Pancreas (tissue), 10 donors: Measurements from ENCODE around the gene AHNAK. TPM values are rescaled to one million over a fixed set of nuclear protein-coding genes. Genes with fewer than 3 reads are reported as not detected.
"Not testable (repeated sequence)": the region's sequence is repeated elsewhere in the genome, so short reads cannot be mapped to it uniquely, and the experiment has no call there.

ENCODE experiments used
- ATAC-seq, 4 donors: fragments of 200-7000 bp; cut with Tn5 transposase; one replicate each; pipeline versions ENCODE4 v1.8.0 to v1.9.1; 2020; ENCODE audit warnings: mild to moderate bottlenecking in 4 of 4, moderate library complexity in 4 of 4
- DNase-seq, 6 donors: peaks; one replicate each; pipeline ENCODE4 v3.0.0-alpha.2; 2020
- FAIRE-seq: peaks from 2 replicates; lab custom pipeline; 2012; peaks lifted over from hg19 to GRCh38; lab: Jason Lieb, UNC
- H3K27ac ChIP-seq, 4 donors: fragments of 200-600 bp; sonication (generic); 1 replicate in 3 of 4; 2 replicates in 1 of 4; pipeline versions ENCODE4 v1.5.0 to v1.8.0; 2020
- H3K27me3 ChIP-seq, 4 donors: fragments of 200-600 bp; one replicate each; pipeline ENCODE4 v1.8.0; 2021
- H3K36me3 ChIP-seq, 3 donors: fragments of 200-600 bp; sonication (generic) in 1 of 3; one replicate each; pipeline versions ENCODE4 v1.5.0 to v1.8.0; 2020 to 2021
- H3K4me1 ChIP-seq, 3 donors: fragments of 200-600 bp; one replicate each; pipeline ENCODE4 v1.8.0; 2021
- H3K4me3 ChIP-seq, 4 donors: fragments of 200-600 bp; sonication (generic) in 2 of 4; one replicate each; pipeline versions ENCODE4 v1.5.0 to v1.8.0; 2020 to 2021
- H3K9me3 ChIP-seq, 4 donors: fragments of 200-600 bp; one replicate each; pipeline ENCODE4 v1.8.0; 2021
- WGBS, 2 donors: extraction: QIAGEN DNeasy Blood & Tissue Kit; methylation state at CpG; one replicate each; pipeline ENCODE4 v1.1.7; 2013; 5-methylcytosine and 5-hydroxymethylcytosine counted together
- intact Hi-C, 3 donors: fragments of 100-400 bp; cut with DNase I; formaldehyde crosslinking; loops; one replicate each; pipeline versions ENCODE4 v1.11.1 to v1.14.2; 2022
- polyA plus RNA-seq, 2 donors: library from polyadenylated mRNA; stranded (reverse); fragments of 200-250 nt; gene quantifications; one replicate each; pipeline ENCODE4 v1.2.3, GENCODE V29; 2013
- total RNA-seq, 6 donors: library from RNA; stranded (reverse); fragmentation: NEBNext Ultra II Directional in 4 of 6; extraction: Animal tissue kit (Norgen Biotek cat#: 25700) in 4 of 6; gene quantifications; one replicate each; pipeline versions ENCODE4 v1.2.1 to v1.2.4, GENCODE V29; 2021 to 2023
- TF ChIP-seq, protein P1 (sequence below), 4 donors: fragments of 200-600 bp; sonication (generic) in 3 of 4; IDR thresholded peaks; one replicate each; pipeline versions ENCODE4 v1.5.0 to v1.8.0; 2021; ENCODE audit warnings: antibody characterized with exemption in 4 of 4
- donor health status: healthy with polysubstance abuse.
- donor health status: DM: no; HTN: no; CAD: no; lungs with moderate emphysema.
- donor health status: DM: no; HTN: no; CAD: no.
- donor health status: control.
- donor health status: control.
- donor health status: Bipolar disorder and iron deficiency.
- donor health status: DM: yes; HTN: yes; CAD: no.
- donor health status: DM: no; HTN: no; CAD: no.
- donor health status: DM: no; HTN: no; CAD: no.
- donor health status: DM: yes; HTN: yes; CAD: no.

AHNAK gene
- total and polyA plus RNA-seq, 8 donors: 18.7 to 163 (median 66.8) TPM

DNA sequence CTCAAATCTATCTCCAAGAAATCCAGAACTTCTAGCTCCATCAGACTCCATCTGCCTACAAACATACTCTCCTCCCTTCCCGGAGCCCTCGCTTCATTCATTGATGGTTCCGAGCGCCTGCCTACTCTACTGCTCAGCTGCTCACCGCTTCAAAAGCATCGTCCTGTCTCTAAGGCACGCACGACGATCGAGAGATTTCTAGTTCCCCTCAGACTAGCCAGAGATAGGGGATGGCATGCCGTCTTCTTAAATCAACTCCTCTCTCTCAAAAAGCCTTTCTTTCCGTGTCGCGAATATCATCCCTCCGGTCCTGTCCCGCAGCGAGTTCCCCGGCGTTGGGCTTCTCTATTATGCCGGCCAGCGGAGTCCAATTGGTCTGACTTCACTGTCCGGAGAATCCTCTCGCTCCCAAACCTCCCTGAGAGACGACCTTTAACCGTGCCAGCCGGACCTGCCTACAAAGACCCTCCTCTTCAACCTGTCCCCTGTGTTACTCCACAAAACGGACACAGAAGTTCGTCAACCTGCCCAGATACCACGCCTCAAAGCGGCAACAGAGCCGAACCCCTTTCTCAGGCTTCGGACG lies 26.5 kb upstream of the AHNAK start:
- peak overlapping the region; percentile 57 to 78 (median 66) for H3K4me3 ChIP-seq
- no peaks in the 10 kb centered on the region for H3K9me3 ChIP-seq
- DNase-seq (peak in 1 of 6 donors; percentile 51), FAIRE-seq (no peak), ATAC-seq (peak in 3 of 4 donors; percentile 0 to 6 (median 2))
- TF ChIP-seq, protein P1, sequence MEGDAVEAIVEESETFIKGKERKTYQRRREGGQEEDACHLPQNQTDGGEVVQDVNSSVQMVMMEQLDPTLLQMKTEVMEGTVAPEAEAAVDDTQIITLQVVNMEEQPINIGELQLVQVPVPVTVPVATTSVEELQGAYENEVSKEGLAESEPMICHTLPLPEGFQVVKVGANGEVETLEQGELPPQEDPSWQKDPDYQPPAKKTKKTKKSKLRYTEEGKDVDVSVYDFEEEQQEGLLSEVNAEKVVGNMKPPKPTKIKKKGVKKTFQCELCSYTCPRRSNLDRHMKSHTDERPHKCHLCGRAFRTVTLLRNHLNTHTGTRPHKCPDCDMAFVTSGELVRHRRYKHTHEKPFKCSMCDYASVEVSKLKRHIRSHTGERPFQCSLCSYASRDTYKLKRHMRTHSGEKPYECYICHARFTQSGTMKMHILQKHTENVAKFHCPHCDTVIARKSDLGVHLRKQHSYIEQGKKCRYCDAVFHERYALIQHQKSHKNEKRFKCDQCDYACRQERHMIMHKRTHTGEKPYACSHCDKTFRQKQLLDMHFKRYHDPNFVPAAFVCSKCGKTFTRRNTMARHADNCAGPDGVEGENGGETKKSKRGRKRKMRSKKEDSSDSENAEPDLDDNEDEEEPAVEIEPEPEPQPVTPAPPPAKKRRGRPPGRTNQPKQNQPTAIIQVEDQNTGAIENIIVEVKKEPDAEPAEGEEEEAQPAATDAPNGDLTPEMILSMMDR (IDR thresholded peaks at IDR 0.05): no peak
- peaks cover 0 to 30% (median under 1%) of the 10 kb centered on the region in 3 donors for H3K36me3 ChIP-seq
- WGBS, 2 donors: 0% methylated on average over 33 of the region's 33 CpGs
- H3K27me3 ChIP-seq: no peaks in the 10 kb centered on the region
- peaks cover 6 to 13% (median 13%) of the 10 kb centered on the region in 3 donors for H3K4me1 ChIP-seq
- peak overlapping the region; percentile 12 to 76 (median 42) for H3K27ac ChIP-seq
- intact Hi-C loops: loop anchor here in 1 of 3 donors (2.0 kb wide), 1 partner anchor 16 kb away; no protein-coding TSS in a partner anchor

DNA sequence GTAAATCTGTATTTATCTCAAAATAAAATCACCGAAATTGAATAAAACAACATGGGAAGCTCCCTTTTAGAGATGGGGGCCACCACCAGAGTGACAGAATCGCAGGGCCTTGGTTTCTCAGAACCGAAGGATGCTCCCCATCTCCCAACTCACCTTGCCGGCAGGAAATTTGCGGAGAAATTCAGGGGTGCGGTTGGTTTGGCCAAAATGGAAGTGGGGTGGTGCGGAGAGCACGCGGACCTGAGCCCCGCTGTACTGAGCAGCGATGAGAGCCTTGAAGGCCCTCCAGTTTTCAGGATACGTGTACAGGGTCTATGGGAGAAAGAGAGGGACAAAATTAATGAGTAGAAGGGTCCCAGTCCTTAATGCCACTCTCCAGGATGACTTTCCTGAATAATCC lies 25.8 kb upstream of the AHNAK start:
- peak overlapping the region in 2 of 4 donors; percentile 58 to 73 for H3K4me3 ChIP-seq
- no peak overlapping the region for H3K27ac ChIP-seq
- DNase-seq (no peak), FAIRE-seq (no peak), ATAC-seq (no peak)
- intact Hi-C loops: loop anchor here in 1 of 3 donors (2.0 kb wide), 1 partner anchor 16 kb away; no protein-coding TSS in a partner anchor
- peaks cover 2 to 32% (median 7%) of the 10 kb centered on the region in 3 donors for H3K36me3 ChIP-seq
- H3K27me3 ChIP-seq: no peaks in the 10 kb centered on the region
- peaks cover 6 to 13% (median 13%) of the 10 kb centered on the region in 3 donors for H3K4me1 ChIP-seq
- H3K9me3 ChIP-seq: no peaks in the 10 kb centered on the region
- WGBS, 2 donors: 69 to 70% methylated on average over 12 of the region's 12 CpGs
- TF ChIP-seq, protein P1 (IDR thresholded peaks at IDR 0.05): no peak

DNA sequence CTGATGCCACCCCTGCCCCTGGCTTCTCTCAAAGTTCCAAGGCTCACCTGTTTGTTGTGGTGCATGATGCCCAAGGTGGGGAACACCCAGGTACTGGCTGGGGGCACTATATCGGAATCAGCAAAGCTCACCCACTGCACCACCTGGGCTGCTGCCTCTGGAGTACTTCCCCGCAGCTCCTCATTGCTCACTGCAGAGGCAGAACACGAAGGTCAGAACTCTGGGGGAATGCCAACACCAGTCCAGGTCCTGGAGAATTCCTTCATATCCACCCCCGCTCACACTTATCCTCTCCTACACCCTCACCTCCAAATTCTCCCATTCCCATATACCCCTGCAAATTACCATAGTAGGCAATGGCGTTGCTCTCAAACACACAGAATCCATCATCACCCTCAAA lies 24.9 kb upstream of the AHNAK start:
- H3K27ac ChIP-seq, H3K4me3 ChIP-seq, DNase-seq, FAIRE-seq, intact Hi-C loops, H3K27me3 ChIP-seq, H3K9me3 ChIP-seq, ATAC-seq: not testable (repeated sequence)
- Histone ChIP-seq H3K36me3 (peaks cover 7 to 41% (median 9%) of the 10 kb centered on the region in 3 donors), H3K4me1 (peaks cover 6 to 13% (median 13%) of the 10 kb centered on the region in 3 donors)
- WGBS, 2 donors: 73 to 80% methylated on average over 5 of the region's 5 CpGs

DNA sequence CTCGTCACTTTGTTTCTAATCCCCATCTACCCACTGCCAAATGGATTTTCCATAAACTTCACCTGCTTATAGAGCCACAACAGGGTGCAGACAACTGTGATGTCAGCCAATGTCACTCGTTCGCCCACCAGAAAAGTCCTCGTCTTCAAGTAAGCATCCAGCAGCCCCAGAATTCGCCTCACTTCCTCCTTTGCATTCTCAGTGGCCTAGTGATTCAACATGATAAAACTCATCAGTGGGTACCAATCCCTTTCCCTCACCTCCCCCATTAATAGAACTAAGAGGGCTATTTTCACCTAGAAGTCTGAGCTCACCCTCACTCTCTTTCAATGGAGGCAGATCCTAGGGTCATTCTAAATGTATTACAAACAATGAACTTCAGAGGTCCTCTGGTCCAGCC lies 24.3 kb upstream of the AHNAK start:
- FAIRE-seq, DNase-seq, intact Hi-C loops, H3K4me3 ChIP-seq, ATAC-seq, H3K27me3 ChIP-seq, H3K27ac ChIP-seq, H3K9me3 ChIP-seq: not testable (repeated sequence)
- 95 to 96% methylated on average over 5 of the region's 5 CpGs for WGBS, 2 donors
- Histone ChIP-seq H3K4me1 (peaks cover 6 to 13% (median 13%) of the 10 kb centered on the region in 3 donors), H3K36me3 (peaks cover 7 to 47% (median 13%) of the 10 kb centered on the region in 3 donors)

DNA sequence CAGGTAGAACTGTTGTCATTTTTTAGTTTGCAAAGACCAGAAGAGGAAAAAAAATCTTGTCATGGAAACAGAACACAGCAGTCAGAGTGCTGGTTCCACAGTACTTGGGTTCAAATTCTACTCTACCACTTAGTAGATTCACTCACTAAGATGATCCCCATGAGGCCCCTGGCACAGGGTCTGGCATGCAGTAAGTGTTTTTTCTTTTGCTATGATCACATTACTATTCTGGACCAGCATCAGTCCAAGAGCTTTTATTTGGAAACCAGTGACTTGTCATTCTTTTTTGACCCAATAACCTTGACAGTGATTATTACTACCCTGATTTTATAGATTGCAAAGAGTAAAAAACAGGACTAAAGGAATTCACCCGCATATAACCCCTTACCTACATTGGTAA lies 23.0 kb upstream of the AHNAK start:
- no peak overlapping the region for H3K27ac ChIP-seq

More for the DNA sequence above, 23.0 kb upstream of the AHNAK start:
- intact Hi-C loops: no loop called here
- TF ChIP-seq, protein P1 (IDR thresholded peaks at IDR 0.05): no peak
- Histone ChIP-seq H3K36me3 (peaks cover 7 to 52% (median 20%) of the 10 kb centered on the region in 3 donors), H3K4me1 (peaks cover 6 to 13% (median 8%) of the 10 kb centered on the region in 3 donors), H3K4me3 (no peak overlapping the region), H3K9me3 (no peaks in the 10 kb centered on the region), H3K27me3 (no peaks in the 10 kb centered on the region)
- no peak for FAIRE-seq
- no peak for ATAC-seq
- no peak for DNase-seq
- WGBS, 2 donors: 80 to 81% methylated on average over 1 of the region's 1 CpG
